NB4 (cell line): ENCODE results near the gene ERAP2.

Experiments
- DNase-seq: peaks from one replicate; pipeline ENCODE4 v3.0.0; 2010; ENCODE audit warnings: low read depth
- H3K4me3 ChIP-seq: one replicate; pipeline ENCODE4 v1.5.1; 2011; ENCODE audit warnings: mild to moderate bottlenecking, low read depth, low read length, moderate library complexity
- CTCF ChIP-seq: IDR thresholded peaks from one replicate; pipeline ENCODE4 v1.5.1; 2012; ENCODE audit warnings: low read depth, low read length
- MAX ChIP-seq: IDR thresholded peaks from 2 replicates; pipeline ENCODE4 v1.6.1; 2011; ENCODE audit warnings: low read depth, low read length
- MYC ChIP-seq: IDR thresholded peaks from 2 replicates; pipeline ENCODE4 v1.6.1; 2011; ENCODE audit warnings: low read depth, low read length
- POLR2A ChIP-seq: IDR thresholded peaks from 2 replicates; pipeline ENCODE4 v1.6.1; 2011; ENCODE audit warnings: mild to moderate bottlenecking; ENCODE audit not compliant: insufficient read length; ENCODE audit errors: extremely low read depth

Gene ERAP2

GRCh38 chr5:96919754-96920197 lies 43.5 kb downstream of the ERAP2 start:
- H3K4me3 ChIP-seq = no peak overlapping the region
- no peak for DNase-seq
- no peak for TF ChIP-seq POLR2A
- no peak for TF ChIP-seq MYC
- TF ChIP-seq MAX = no peak
- no peak for TF ChIP-seq CTCF

GRCh38 chr5:96920744-96921355 lies 44.5 kb downstream of the ERAP2 start:
- DNase-seq = no peak
- no peak overlapping the region for H3K4me3 ChIP-seq
- TF ChIP-seq CTCF = no peak
- TF ChIP-seq MYC = no peak
- no peak for TF ChIP-seq MAX
- TF ChIP-seq POLR2A = no peak

- DNase-seq = no peak
- no peak overlapping the region for H3K4me3 ChIP-seq
- no peak for TF ChIP-seq MYC
- no peak for TF ChIP-seq MAX
- TF ChIP-seq CTCF = no peak
- TF ChIP-seq POLR2A = no peak
Observed at GRCh38 chr5:96922499-96923244, 46.4 kb downstream of the ERAP2 start.

GRCh38 chr5:96924016-96924443 lies 47.7 kb downstream of the ERAP2 start:
- no peak overlapping the region for H3K4me3 ChIP-seq
- DNase-seq = no peak

GRCh38 chr5:96926276-96926675 lies 50.0 kb downstream of the ERAP2 start:
- no peak for TF ChIP-seq MYC
- no peak for TF ChIP-seq POLR2A
- no peak for TF ChIP-seq CTCF
- no peak for TF ChIP-seq MAX
- DNase-seq = no peak

More at GRCh38 chr5:96924016-96924443, 47.7 kb downstream of the ERAP2 start:
- no peak for TF ChIP-seq MAX
- no peak for TF ChIP-seq POLR2A
- TF ChIP-seq CTCF = no peak

More at GRCh38 chr5:96926276-96926675, 50.0 kb downstream of the ERAP2 start:
- no peak overlapping the region for H3K4me3 ChIP-seq
